CD4-positive, alpha-beta T cell (primary cell): ENCODE measurements around the gene TESMIN. TPM values are rescaled to one million over a fixed set of nuclear protein-coding genes. Genes with fewer than 3 reads are reported as not detected.

Experiments used
- ATAC-seq: fragments of 200-7000 bp; cut with Tn5 transposase; one replicate; pipeline ENCODE4 v1.10.0; 2022; ENCODE audit warnings: mild to moderate bottlenecking; ENCODE audit not compliant: poor library complexity
- CTCF ChIA-PET: fragments of 350-600 bp; sonication (Branson Sonifier 250); formaldehyde crosslinking; loops from one replicate; lab custom pipeline; 2021; ENCODE audit warnings: antibody characterized with exemption, inconsistent platforms; lab: Charles Lee
- POLR2A ChIA-PET: fragments of 350-600 bp; sonication (Branson Sonifier 250); formaldehyde crosslinking; loops from one replicate; lab custom pipeline; 2021; ENCODE audit warnings: antibody characterized with exemption, inconsistent platforms; lab: Charles Lee
- DNase-seq, 14 experiments: peaks; one replicate each; pipeline ENCODE4 v3.0.0-alpha.2; 2013 to 2020; ENCODE audit warnings: mixed read lengths in 2 of 14
- H3K27ac ChIP-seq, 2 donors: one replicate each; pipeline versions ENCODE4 v1.5.1 to v1.7.0; 2013; ENCODE audit warnings: low read length in 2 of 2, low read depth in 1 of 2, mild to moderate bottlenecking in 1 of 2
- H3K27me3 ChIP-seq, 2 experiments: 1 replicate in 1 of 2; 2 replicates in 1 of 2; pipeline versions ENCODE4 v1.6.1 to v1.7.0; 2013; ENCODE audit warnings: low read length in 2 of 2, control low read depth in 1 of 2, mild to moderate bottlenecking in 1 of 2, moderate library complexity in 1 of 2; ENCODE audit not compliant: insufficient read depth in 2 of 2, control insufficient read depth in 1 of 2
- H3K36me3 ChIP-seq: one replicate; pipeline ENCODE4 v1.6.1; 2013; ENCODE audit warnings: low read length, control low read depth; ENCODE audit not compliant: insufficient read depth
- H3K4me1 ChIP-seq: one replicate; pipeline ENCODE4 v1.6.1; 2013; ENCODE audit warnings: low read length, control low read depth; ENCODE audit not compliant: insufficient read depth
- H3K4me3 ChIP-seq: one replicate; pipeline ENCODE4 v1.5.1; 2013; ENCODE audit warnings: mild to moderate bottlenecking, low read length, moderate library complexity
- H3K9me3 ChIP-seq, 2 experiments: 1 replicate in 1 of 2; 2 replicates in 1 of 2; pipeline versions ENCODE4 v1.6.1 to v1.7.0; 2013; ENCODE audit warnings: low read length in 2 of 2, mild to moderate bottlenecking in 2 of 2, control low read depth in 1 of 2, moderate library complexity in 1 of 2; ENCODE audit not compliant: control insufficient read depth in 1 of 2, insufficient read depth in 1 of 2
- H3K27ac Mint-ChIP-seq: one replicate; pipeline ENCODE4 v1.8.0; 2020; ENCODE audit warnings: mixed read lengths
- H3K27me3 Mint-ChIP-seq: one replicate; pipeline ENCODE4 v1.8.0; 2021; ENCODE audit warnings: mixed read lengths
- H3K36me3 Mint-ChIP-seq: one replicate; pipeline ENCODE4 v1.8.0; 2021; ENCODE audit warnings: low read depth, mixed read lengths
- H3K4me1 Mint-ChIP-seq: one replicate; pipeline ENCODE4 v1.8.0; 2021; ENCODE audit warnings: low read depth, mixed read lengths
- H3K4me3 Mint-ChIP-seq: one replicate; pipeline ENCODE4 v1.8.0; 2020; ENCODE audit warnings: mild to moderate bottlenecking, mixed read lengths
- H3K9me3 Mint-ChIP-seq: one replicate; pipeline ENCODE4 v1.8.0; 2020; ENCODE audit warnings: mixed read lengths
- intact Hi-C, 2 experiments: fragments of 100-400 bp; cut with DNase I in 1 of 2; cut with micrococcal nuclease in 1 of 2; formaldehyde crosslinking; loops; one replicate each; pipeline versions ENCODE4 v1.15.1 to v1.9.0; 2023 to 2025; cut with DNase I, micrococcal nuclease
- total RNA-seq, 174 experiments: library from RNA in 2 of 174; stranded (reverse) in 2 of 174; gene quantifications; one replicate each; pipeline ENCODE4 v1.2.3 and lab custom pipeline; 2021 to 2026
- TF ChIP-seq, protein P1 (sequence below): fragments of 200-600 bp; IDR thresholded peaks from one replicate; pipeline ENCODE4 v1.8.0; 2022; ENCODE audit warnings: antibody characterized with exemption, mild to moderate bottlenecking

The TESMIN gene
- total RNA-seq, 2 experiments from 2014 or later = 3.7 to 4.3 TPM

- peaks cover 18% of the 10 kb centered on the region for H3K4me1 Mint-ChIP-seq
- peak within 1 kb of the TSS; percentile 7 for H3K4me3 ChIP-seq
- peaks cover 54% of the 10 kb centered on the region for H3K27me3 Mint-ChIP-seq
- H3K27me3 ChIP-seq = peaks cover 36 to 37% of the 10 kb centered on the region in 2 experiments
- ATAC-seq (no peak), DNase-seq (peak in 1 of 14 experiments; percentile 16)
- no peaks in the 10 kb centered on the region for H3K36me3 Mint-ChIP-seq
- TF ChIP-seq, protein P1, sequence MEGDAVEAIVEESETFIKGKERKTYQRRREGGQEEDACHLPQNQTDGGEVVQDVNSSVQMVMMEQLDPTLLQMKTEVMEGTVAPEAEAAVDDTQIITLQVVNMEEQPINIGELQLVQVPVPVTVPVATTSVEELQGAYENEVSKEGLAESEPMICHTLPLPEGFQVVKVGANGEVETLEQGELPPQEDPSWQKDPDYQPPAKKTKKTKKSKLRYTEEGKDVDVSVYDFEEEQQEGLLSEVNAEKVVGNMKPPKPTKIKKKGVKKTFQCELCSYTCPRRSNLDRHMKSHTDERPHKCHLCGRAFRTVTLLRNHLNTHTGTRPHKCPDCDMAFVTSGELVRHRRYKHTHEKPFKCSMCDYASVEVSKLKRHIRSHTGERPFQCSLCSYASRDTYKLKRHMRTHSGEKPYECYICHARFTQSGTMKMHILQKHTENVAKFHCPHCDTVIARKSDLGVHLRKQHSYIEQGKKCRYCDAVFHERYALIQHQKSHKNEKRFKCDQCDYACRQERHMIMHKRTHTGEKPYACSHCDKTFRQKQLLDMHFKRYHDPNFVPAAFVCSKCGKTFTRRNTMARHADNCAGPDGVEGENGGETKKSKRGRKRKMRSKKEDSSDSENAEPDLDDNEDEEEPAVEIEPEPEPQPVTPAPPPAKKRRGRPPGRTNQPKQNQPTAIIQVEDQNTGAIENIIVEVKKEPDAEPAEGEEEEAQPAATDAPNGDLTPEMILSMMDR = no peak
- intact Hi-C loops = no loop called here
- peaks cover 0 to 22% of the 10 kb centered on the region in 2 experiments for H3K9me3 ChIP-seq
- H3K4me3 Mint-ChIP-seq = peak within 1 kb of the TSS; percentile 7
- H3K4me1 ChIP-seq = peaks cover 16% of the 10 kb centered on the region
- ChIA-PET CTCF (no interaction called here), POLR2A (no interaction called here)
- H3K9me3 Mint-ChIP-seq = no peaks in the 10 kb centered on the region
- no peak within 1 kb of the TSS for H3K27ac ChIP-seq
- no peaks in the 10 kb centered on the region for H3K36me3 ChIP-seq
- H3K27ac Mint-ChIP-seq = no peak within 1 kb of the TSS
Observed at GRCh38 chr11:68684385-68685356, 66.6 kb downstream of the TESMIN start, which contains the start of gene GAL. Gene GAL (plus strand): TSS chr11:68684544. CDS start chr11:68684924, 380 bp downstream.

- H3K36me3 Mint-ChIP-seq = no peaks in the 10 kb centered on the region
- H3K27me3 Mint-ChIP-seq = peaks cover 54% of the 10 kb centered on the region
- no peak for ATAC-seq
- CTCF ChIA-PET = no interaction called here
- H3K4me1 Mint-ChIP-seq = peaks cover 8% of the 10 kb centered on the region
- Histone ChIP-seq H3K27me3 (peaks cover 37% of the 10 kb centered on the region in 2 experiments), H3K4me1 (peaks cover 14% of the 10 kb centered on the region), H3K27ac (no peak overlapping the region), H3K4me3 (no peak overlapping the region), H3K9me3 (peaks cover 0 to 22% of the 10 kb centered on the region in 2 experiments), H3K36me3 (no peaks in the 10 kb centered on the region)
- DNase-seq = no peak
- H3K4me3 Mint-ChIP-seq = no peak overlapping the region
- TF ChIP-seq, protein P1 = no peak
- no peaks in the 10 kb centered on the region for H3K9me3 Mint-ChIP-seq
- intact Hi-C loops = no loop called here
- POLR2A ChIA-PET = no interaction called here
- no peak overlapping the region for H3K27ac Mint-ChIP-seq
Observed at GRCh38 chr11:68683536-68684384, 67.6 kb downstream of the TESMIN start.

GRCh38 chr11:68683121-68683520 lies 68.2 kb downstream of the TESMIN start:
- Histone ChIP-seq H3K36me3 (no peaks in the 10 kb centered on the region), H3K9me3 (peaks cover 0 to 22% of the 10 kb centered on the region in 2 experiments), H3K27me3 (peaks cover 37% of the 10 kb centered on the region in 2 experiments), H3K27ac (no peak overlapping the region), H3K4me1 (peaks cover 14% of the 10 kb centered on the region), H3K4me3 (no peak overlapping the region)
- H3K4me3 Mint-ChIP-seq = no peak overlapping the region
- ChIA-PET CTCF (no interaction called here), POLR2A (no interaction called here)
- intact Hi-C loops = no loop called here
- TF ChIP-seq, protein P1 = no peak
- no peak overlapping the region for H3K27ac Mint-ChIP-seq
- ATAC-seq (no peak), DNase-seq (no peak)
- peaks cover 53% of the 10 kb centered on the region for H3K27me3 Mint-ChIP-seq
- no peaks in the 10 kb centered on the region for H3K36me3 Mint-ChIP-seq
- H3K9me3 Mint-ChIP-seq = no peaks in the 10 kb centered on the region
- peaks cover 6% of the 10 kb centered on the region for H3K4me1 Mint-ChIP-seq
